ENCODE data around the gene CFAP251. TPM values are rescaled to one million over a fixed set of nuclear protein-coding genes. Genes with fewer than 3 reads are reported as not detected.

CFAP251 gene
- total RNA-seq, 4 donors from 2014 or later = 0.30 to 6.2 (median 3.4) TPM

- WGBS, 2 donors = 73 to 78% methylated on average over 4 of the region's 4 CpGs
- no peak overlapping the region for H3K4me3 ChIP-seq (ENCODE audit: low read depth, poor library complexity, severe bottlenecking)
- DNase-seq (ENCODE audit: low spot score in 2 of 2) = no peak
- intact Hi-C loops (cut with DNase I; ENCODE audit: low total_unique reads) = no loop called here
- TF ChIP-seq CTCF (IDR thresholded peaks at IDR 0.05) (no peak), POLR2A (IDR thresholded peaks at IDR 0.05) (no peak)
Measured at GRCh38 chr12:121969726-121970125, 51.3 kb downstream of the CFAP251 start.

- 87 to 88% methylated on average over 6 of the region's 6 CpGs for WGBS, 2 donors
- intact Hi-C loops (cut with DNase I; ENCODE audit: low total_unique reads) = no loop called here
- TF ChIP-seq POLR2A (IDR thresholded peaks at IDR 0.05) (no peak), CTCF (IDR thresholded peaks at IDR 0.05) (no peak)
- DNase-seq (ENCODE audit: low spot score in 2 of 2) = no peak
- no peak overlapping the region for H3K4me3 ChIP-seq (ENCODE audit: low read depth, poor library complexity, severe bottlenecking)
Measured at GRCh38 chr12:121970581-121971300, 52.3 kb downstream of the CFAP251 start.

GRCh38 chr12:121974026-121974985 lies 55.9 kb downstream of the CFAP251 start:
- no peak overlapping the region for H3K4me3 ChIP-seq (ENCODE audit: low read depth, poor library complexity, severe bottlenecking)
- no peak for DNase-seq (ENCODE audit: low spot score in 2 of 2)
- 64 to 76% methylated on average over 13 of the region's 13 CpGs for WGBS, 2 donors
- intact Hi-C loops (cut with DNase I; ENCODE audit: low total_unique reads) = no loop called here
- no peak for TF ChIP-seq CTCF (IDR thresholded peaks at IDR 0.05)
- no peak for TF ChIP-seq POLR2A (IDR thresholded peaks at IDR 0.05)

- DNase-seq (ENCODE audit: low spot score in 2 of 2) = no peak
- intact Hi-C loops (cut with DNase I; ENCODE audit: low total_unique reads) = no loop called here
- WGBS, 2 donors = 92 to 95% methylated on average over 6 of the region's 6 CpGs
- TF ChIP-seq POLR2A (IDR thresholded peaks at IDR 0.05) = no peak
- no peak for TF ChIP-seq CTCF (IDR thresholded peaks at IDR 0.05)
- H3K4me3 ChIP-seq (ENCODE audit: low read depth, poor library complexity, severe bottlenecking) = no peak overlapping the region
Measured at GRCh38 chr12:121975021-121975420, 56.6 kb downstream of the CFAP251 start.

- WGBS, 2 donors = 94 to 97% methylated on average over 5 of the region's 5 CpGs
- intact Hi-C loops (cut with DNase I; ENCODE audit: low total_unique reads) = no loop called here
- no peak for DNase-seq (ENCODE audit: low spot score in 2 of 2)
- no peak for TF ChIP-seq POLR2A (IDR thresholded peaks at IDR 0.05)
- no peak for TF ChIP-seq CTCF (IDR thresholded peaks at IDR 0.05)
- no peak overlapping the region for H3K4me3 ChIP-seq (ENCODE audit: low read depth, poor library complexity, severe bottlenecking)
Measured at GRCh38 chr12:121976950-121977349, 58.6 kb downstream of the CFAP251 start.

All from lower leg skin (tissue), 4 donors.